ENCODE measurements around the gene EEIG1. TPM values are rescaled to one million over a fixed set of nuclear protein-coding genes. Genes with fewer than 3 reads are reported as not detected.

The EEIG1 gene
- total RNA-seq, 1 experiment from 2014 or later: 52.3 TPM

DNA sequence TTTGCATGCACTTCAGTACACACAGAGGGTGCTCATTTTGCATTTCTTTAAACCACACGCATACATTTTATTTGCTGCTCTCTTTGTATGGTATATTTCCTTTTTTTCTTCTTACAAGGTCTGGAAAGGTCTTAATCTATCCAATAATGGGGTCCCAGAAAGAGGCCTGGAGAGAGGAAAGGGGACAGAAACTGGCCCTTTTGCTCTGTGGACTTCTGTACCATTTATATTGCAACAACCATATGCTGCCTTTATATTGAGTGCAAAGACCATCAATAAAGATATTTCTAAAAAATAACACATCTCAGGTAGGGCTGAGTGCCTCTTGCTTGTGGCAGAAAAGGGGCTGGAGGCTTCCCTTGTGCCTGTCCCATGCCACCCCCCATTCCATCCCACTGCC lies 27.6 kb downstream of the EEIG1 start:
- Histone ChIP-seq H4K20me1 (ENCODE audit: control insufficient read depth, insufficient read depth, insufficient read length) (peaks cover 3% of the 10 kb centered on the region), H3K4me2 (ENCODE audit: insufficient read depth, insufficient read length, low read length) (no peak overlapping the region), H3K4ac (ENCODE audit: low read depth, low read length) (no peak overlapping the region), H4K8ac (replicated peaks; ENCODE audit: insufficient read length, low read depth, low read length) (no peak overlapping the region), H3K4me1 (ENCODE audit: insufficient read depth, low read length) (peaks cover 3% of the 10 kb centered on the region; the same call in 1 of the 2 replicates), H3K79me2 (ENCODE audit: insufficient read depth, low read length) (peaks cover 5% of the 10 kb centered on the region; the same call in 1 of the 2 replicates), H3K27ac (ENCODE audit: insufficient read length, low read depth, low read length) (no peak overlapping the region), H2BK15ac (ENCODE audit: low read depth, low read length) (no peak overlapping the region), H3K9me3 (ENCODE audit: control insufficient read depth, low read depth, low read length) (no peaks in the 10 kb centered on the region), H2BK5ac (ENCODE audit: insufficient read length, low read length) (no peak overlapping the region), H2BK12ac (ENCODE audit: insufficient read length, low read depth, low read length) (no peak overlapping the region), H2BK120ac (ENCODE audit: low read depth, low read length, poor library complexity, severe bottlenecking) (no peak overlapping the region), H3K79me1 (ENCODE audit: insufficient read depth, low read depth, low read length, poor library complexity, severe bottlenecking) (peaks cover 3% of the 10 kb centered on the region), H4K5ac (ENCODE audit: insufficient read length, low read depth, low read length) (no peak overlapping the region), H3K9ac (ENCODE audit: extremely low read depth, insufficient read length, low read length) (no peak overlapping the region), H3K14ac (ENCODE audit: insufficient read depth, low read length) (no peak overlapping the region), H2BK20ac (ENCODE audit: low read depth, low read length, poor library complexity, severe bottlenecking) (no peak overlapping the region), H3K23me2 (ENCODE audit: insufficient read length, low read depth, low read length, poor library complexity, severe bottlenecking) (no peaks in the 10 kb centered on the region), H2AFZ (ENCODE audit: low read length) (no peak overlapping the region), H4K91ac (ENCODE audit: insufficient read length, low read depth, low read length) (no peak overlapping the region), H3K56ac (ENCODE audit: insufficient read length, low read depth, low read length) (no peak overlapping the region), H2AK5ac (ENCODE audit: insufficient read length, low read length) (no peak overlapping the region), H3K23ac (ENCODE audit: insufficient read length, low read depth, low read length) (no peak overlapping the region), H3K18ac (ENCODE audit: insufficient read length, low read depth, low read length) (no peak overlapping the region), H3K27me3 (ENCODE audit: insufficient read depth, low read length) (no peaks in the 10 kb centered on the region), H3T11ph (ENCODE audit: low read length) (no peak overlapping the region)
- H3K36me3 Mint-ChIP-seq (ENCODE audit: insufficient read depth in 1 of 3, low read depth in 3 of 3): peaks cover 4 to 16% (median 10%) of the 10 kb centered on the region in 3 experiments
- TF ChIP-seq, protein P1, sequence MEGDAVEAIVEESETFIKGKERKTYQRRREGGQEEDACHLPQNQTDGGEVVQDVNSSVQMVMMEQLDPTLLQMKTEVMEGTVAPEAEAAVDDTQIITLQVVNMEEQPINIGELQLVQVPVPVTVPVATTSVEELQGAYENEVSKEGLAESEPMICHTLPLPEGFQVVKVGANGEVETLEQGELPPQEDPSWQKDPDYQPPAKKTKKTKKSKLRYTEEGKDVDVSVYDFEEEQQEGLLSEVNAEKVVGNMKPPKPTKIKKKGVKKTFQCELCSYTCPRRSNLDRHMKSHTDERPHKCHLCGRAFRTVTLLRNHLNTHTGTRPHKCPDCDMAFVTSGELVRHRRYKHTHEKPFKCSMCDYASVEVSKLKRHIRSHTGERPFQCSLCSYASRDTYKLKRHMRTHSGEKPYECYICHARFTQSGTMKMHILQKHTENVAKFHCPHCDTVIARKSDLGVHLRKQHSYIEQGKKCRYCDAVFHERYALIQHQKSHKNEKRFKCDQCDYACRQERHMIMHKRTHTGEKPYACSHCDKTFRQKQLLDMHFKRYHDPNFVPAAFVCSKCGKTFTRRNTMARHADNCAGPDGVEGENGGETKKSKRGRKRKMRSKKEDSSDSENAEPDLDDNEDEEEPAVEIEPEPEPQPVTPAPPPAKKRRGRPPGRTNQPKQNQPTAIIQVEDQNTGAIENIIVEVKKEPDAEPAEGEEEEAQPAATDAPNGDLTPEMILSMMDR (conservative IDR thresholded peaks at IDR 0.05): no peak
- H3K9me3 Mint-ChIP-seq: no peaks in the 10 kb centered on the region
- H3K4me1 Mint-ChIP-seq: peaks cover 10 to 17% of the 10 kb centered on the region in 2 experiments
- no peak for DNase-seq
- H3K27ac Mint-ChIP-seq: peak overlapping the region in 2 of 3 experiments; percentile 40 to 44; a peak in 3 of 7 replicates
- WGBS (ENCODE audit: extremely low coverage, insufficient read length, low lambda C conversion rate): no CpG with 5 or more reads among the region's 1 CpG
- no peaks in the 10 kb centered on the region for H3K27me3 Mint-ChIP-seq (ENCODE audit: low read depth)
- no peak overlapping the region for H3K4me3 Mint-ChIP-seq

Data from H9 (cell line).